Measurements from ENCODE around the gene TLE2. TPM values are rescaled to one million over a fixed set of nuclear protein-coding genes. Genes with fewer than 3 reads are reported as not detected.
"Not testable (repeated sequence)": the region's sequence is repeated elsewhere in the genome, so short reads cannot be mapped to it uniquely, and the experiment has no call there.

TLE2 gene
- total RNA-seq, 1 experiment from 2014 or later: 6.2 TPM

GRCh38 chr19:2967972-2968371, 61.1 kb downstream of the TLE2 start:
- no peaks in the 10 kb centered on the region for H3K9me3 ChIP-seq (ENCODE audit: control insufficient read depth, insufficient read depth, low read depth, low read length)
- ATAC-seq (no peak), DNase-seq (ENCODE audit: low read depth, low spot score) (no peak)
- intact Hi-C loops (cut with micrococcal nuclease; ENCODE audit: unreplicated experiment): no loop called here
- TF ChIP-seq REST (IDR thresholded peaks at IDR 0.05; ENCODE audit: insufficient read depth in 1 of 2, low read depth in 2 of 2, low read length in 1 of 2) (no peak), POLR2AphosphoS5 (IDR thresholded peaks at IDR 0.05; ENCODE audit: low read depth, low read length) (no peak), TCF7L2 (IDR thresholded peaks at IDR 0.05; ENCODE audit: low read depth, low read length) (no peak), CTCF (IDR thresholded peaks at IDR 0.05) (no peak), SIN3A (IDR thresholded peaks at IDR 0.05; ENCODE audit: borderline replicate concordance, insufficient read depth, low read depth, low read length) (no peak)
- BruUV-seq (replicated peaks): no TSS peak
- ChIA-PET CTCF (no interaction called here), POLR2A (no interaction called here)
- no peak overlapping the region for H3K4me3 ChIP-seq (ENCODE audit: low read depth in 2 of 2, low read length in 2 of 2)
- no peak overlapping the region for H3K27ac ChIP-seq (ENCODE audit: low read length)
- H3K4me1 ChIP-seq (ENCODE audit: control insufficient read depth, insufficient read depth, low read length): no peaks in the 10 kb centered on the region
- in situ Hi-C loops (cut with HindIII; ENCODE audit: low pct_unique_long_range_greater_than_20kb, low sequenced_read_pairs): no loop called here
- no peaks in the 10 kb centered on the region for H3K27me3 ChIP-seq (ENCODE audit: control insufficient read depth, insufficient read depth, low read length)
- H3K36me3 ChIP-seq (ENCODE audit: control insufficient read depth, insufficient read depth, low read length): no peaks in the 10 kb centered on the region

GRCh38 chr19:2964874-2965273, 64.2 kb downstream of the TLE2 start:
- Histone ChIP-seq H3K4me3 (ENCODE audit: low read depth in 2 of 2, low read length in 2 of 2) (no peak overlapping the region), H3K4me1 (ENCODE audit: control insufficient read depth, insufficient read depth, low read length) (no peaks in the 10 kb centered on the region), H3K9me3 (ENCODE audit: control insufficient read depth, insufficient read depth, low read depth, low read length) (no peaks in the 10 kb centered on the region), H3K27ac (ENCODE audit: low read length) (no peak overlapping the region), H3K27me3 (ENCODE audit: control insufficient read depth, insufficient read depth, low read length) (no peaks in the 10 kb centered on the region), H3K36me3 (ENCODE audit: control insufficient read depth, insufficient read depth, low read length) (no peaks in the 10 kb centered on the region)
- no peak for DNase-seq (ENCODE audit: low read depth, low spot score)
- ChIA-PET POLR2A (interaction anchor here (0.6 kb wide), 1 partner anchor 21 kb away, joined by 4 read pairs; no protein-coding TSS in a partner anchor), CTCF (interaction anchor here (1.1 kb wide), 1 partner anchor 139 kb away, joined by 7 read pairs; no protein-coding TSS in a partner anchor)
- no peak for ATAC-seq
- in situ Hi-C loops (cut with HindIII; ENCODE audit: low pct_unique_long_range_greater_than_20kb, low sequenced_read_pairs) (no loop called here), intact Hi-C loops (cut with micrococcal nuclease; ENCODE audit: unreplicated experiment) (no loop called here)
- TF ChIP-seq SIN3A (IDR thresholded peaks at IDR 0.05; ENCODE audit: borderline replicate concordance, insufficient read depth, low read depth, low read length) (no peak), REST (IDR thresholded peaks at IDR 0.05; ENCODE audit: insufficient read depth in 1 of 2, low read depth in 2 of 2, low read length in 1 of 2) (no peak), TCF7L2 (IDR thresholded peaks at IDR 0.05; ENCODE audit: low read depth, low read length) (no peak), CTCF (IDR thresholded peaks at IDR 0.05) (no peak), POLR2AphosphoS5 (IDR thresholded peaks at IDR 0.05; ENCODE audit: low read depth, low read length) (no peak)
- BruUV-seq (replicated peaks): no TSS peak

- H3K4me3 ChIP-seq (ENCODE audit: low read depth in 2 of 2, low read length in 2 of 2); H3K9me3 ChIP-seq (ENCODE audit: control insufficient read depth, insufficient read depth, low read depth, low read length); BruUV-seq (replicated peaks); DNase-seq (ENCODE audit: low read depth, low spot score); CTCF ChIA-PET; H3K27ac ChIP-seq (ENCODE audit: low read length); ATAC-seq; in situ Hi-C loops (cut with HindIII; ENCODE audit: low pct_unique_long_range_greater_than_20kb, low sequenced_read_pairs); H3K27me3 ChIP-seq (ENCODE audit: control insufficient read depth, insufficient read depth, low read length); H3K4me1 ChIP-seq (ENCODE audit: control insufficient read depth, insufficient read depth, low read length); intact Hi-C loops (cut with micrococcal nuclease; ENCODE audit: unreplicated experiment); H3K36me3 ChIP-seq (ENCODE audit: control insufficient read depth, insufficient read depth, low read length); POLR2A ChIA-PET: not testable (repeated sequence)
Observed at GRCh38 chr19:2963631-2964030, 65.4 kb downstream of the TLE2 start.

All from Panc1 (cell line).